Effector memory CD4-positive, alpha-beta T cell (primary cell): Measurements from ENCODE around the gene CCNE1.

ENCODE experiments used
- DNase-seq, 3 donors: peaks; one replicate each; pipeline ENCODE4 v3.0.0-alpha.2; 2020
- H3K27ac ChIP-seq: 2 replicates; pipeline ENCODE4 v1.7.0; 2013; ENCODE audit warnings: mild to moderate bottlenecking, low read length, moderate library complexity; ENCODE audit not compliant: insufficient read depth, poor library complexity, severe bottlenecking
- H3K27me3 ChIP-seq: replicated peaks from 2 replicates; pipeline ENCODE4 v1.7.0; 2013; ENCODE audit warnings: mild to moderate bottlenecking, low read length; ENCODE audit not compliant: insufficient read depth, control insufficient read depth, poor library complexity, severe bottlenecking
- H3K36me3 ChIP-seq: 2 replicates; pipeline ENCODE4 v1.7.0; 2013; ENCODE audit warnings: mild to moderate bottlenecking, low read length, moderate library complexity; ENCODE audit not compliant: control insufficient read depth, insufficient read depth
- H3K4me1 ChIP-seq: 2 replicates; pipeline ENCODE4 v1.7.0; 2013; ENCODE audit warnings: low read length, mild to moderate bottlenecking; ENCODE audit not compliant: control insufficient read depth, insufficient read depth, poor library complexity, severe bottlenecking
- H3K4me3 ChIP-seq: 2 replicates; pipeline ENCODE4 v1.7.0; 2013; ENCODE audit warnings: low read length, low read depth, mild to moderate bottlenecking; ENCODE audit not compliant: insufficient read depth, poor library complexity, severe bottlenecking
- H3K9me3 ChIP-seq: 2 replicates; pipeline ENCODE4 v1.7.0; 2013; ENCODE audit warnings: mild to moderate bottlenecking, low read length, moderate library complexity; ENCODE audit not compliant: control insufficient read depth

Gene CCNE1

DNA sequence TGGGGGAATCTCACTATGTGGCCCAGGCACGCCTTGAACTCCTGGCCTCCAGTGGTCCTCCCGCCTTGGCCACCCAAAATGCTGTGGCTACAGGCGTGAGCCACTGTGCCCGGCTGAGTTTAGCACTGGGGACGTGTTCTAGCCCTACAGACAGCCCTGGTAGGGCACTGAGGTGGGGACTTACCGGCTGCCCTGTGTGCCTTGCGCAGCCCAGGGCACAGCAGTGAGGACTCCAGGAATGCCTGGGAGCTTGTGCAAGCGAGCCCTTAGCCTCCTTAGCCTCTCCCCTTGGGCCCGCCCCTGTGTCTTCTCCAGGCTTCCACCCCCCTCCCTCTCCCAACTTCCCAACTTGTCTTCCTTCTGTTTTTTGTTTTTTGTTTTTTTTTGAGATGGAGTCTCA lies 21.0 kb downstream of the CCNE1 start:
- no peaks in the 10 kb centered on the region for H3K9me3 ChIP-seq
- H3K4me3 ChIP-seq = no peak overlapping the region
- no peak for DNase-seq
- no peaks in the 10 kb centered on the region for H3K36me3 ChIP-seq
- H3K27me3 ChIP-seq = no peaks in the 10 kb centered on the region
- no peak overlapping the region for H3K27ac ChIP-seq
- H3K4me1 ChIP-seq = peaks cover 23% of the 10 kb centered on the region

DNA sequence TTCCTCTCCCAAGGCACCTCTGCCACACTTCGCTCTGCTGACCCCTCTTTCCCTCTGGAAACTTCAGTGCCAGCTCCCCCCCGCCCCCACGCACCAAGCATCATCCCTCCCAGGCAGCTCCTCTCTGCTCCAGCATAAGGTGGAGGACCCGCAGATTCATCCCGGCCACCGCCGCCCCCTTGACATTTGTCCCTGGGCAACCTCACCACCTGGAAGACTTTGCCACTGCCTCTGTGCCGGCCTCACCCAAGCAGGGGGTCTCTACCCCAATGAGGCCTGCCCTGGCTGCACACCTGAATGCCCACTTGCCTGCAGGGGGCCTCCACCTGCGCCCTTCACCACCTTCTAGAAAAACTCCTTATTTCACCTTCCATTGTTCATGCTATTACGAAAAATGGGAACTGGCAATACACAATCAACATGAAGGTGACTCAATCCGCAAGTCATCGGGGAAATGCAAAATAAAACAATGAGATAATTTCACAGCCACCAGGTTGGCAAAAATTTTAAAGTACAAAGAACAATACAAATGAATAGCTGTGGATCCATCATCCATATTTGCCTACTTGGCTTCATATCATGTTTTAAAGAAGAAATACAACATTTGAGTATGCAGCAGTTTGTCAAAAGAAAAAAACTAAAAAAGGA lies 21.9 kb downstream of the CCNE1 start:
- H3K4me1 ChIP-seq = peaks cover 25% of the 10 kb centered on the region
- no peaks in the 10 kb centered on the region for H3K27me3 ChIP-seq
- no peaks in the 10 kb centered on the region for H3K36me3 ChIP-seq
- H3K9me3 ChIP-seq = no peaks in the 10 kb centered on the region
- H3K27ac ChIP-seq = no peak overlapping the region
- H3K4me3 ChIP-seq = no peak overlapping the region
- DNase-seq = no peak

GRCh38 chr19:29834991-29835846 lies 23.4 kb downstream of the CCNE1 start:
- DNase-seq = no peak
- Histone ChIP-seq H3K9me3 (no peaks in the 10 kb centered on the region), H3K27me3 (no peaks in the 10 kb centered on the region), H3K27ac (no peak overlapping the region), H3K36me3 (no peaks in the 10 kb centered on the region), H3K4me1 (peaks cover 25% of the 10 kb centered on the region), H3K4me3 (no peak overlapping the region)

- DNase-seq = no peak
- H3K9me3 ChIP-seq = no peaks in the 10 kb centered on the region
- peak overlapping the region; percentile 41 for H3K27ac ChIP-seq
- peaks cover 16% of the 10 kb centered on the region for H3K4me1 ChIP-seq
- H3K4me3 ChIP-seq = no peak overlapping the region
- no peaks in the 10 kb centered on the region for H3K36me3 ChIP-seq
- no peaks in the 10 kb centered on the region for H3K27me3 ChIP-seq
Observed at GRCh38 chr19:29836409-29836825, 24.6 kb downstream of the CCNE1 start.

DNA sequence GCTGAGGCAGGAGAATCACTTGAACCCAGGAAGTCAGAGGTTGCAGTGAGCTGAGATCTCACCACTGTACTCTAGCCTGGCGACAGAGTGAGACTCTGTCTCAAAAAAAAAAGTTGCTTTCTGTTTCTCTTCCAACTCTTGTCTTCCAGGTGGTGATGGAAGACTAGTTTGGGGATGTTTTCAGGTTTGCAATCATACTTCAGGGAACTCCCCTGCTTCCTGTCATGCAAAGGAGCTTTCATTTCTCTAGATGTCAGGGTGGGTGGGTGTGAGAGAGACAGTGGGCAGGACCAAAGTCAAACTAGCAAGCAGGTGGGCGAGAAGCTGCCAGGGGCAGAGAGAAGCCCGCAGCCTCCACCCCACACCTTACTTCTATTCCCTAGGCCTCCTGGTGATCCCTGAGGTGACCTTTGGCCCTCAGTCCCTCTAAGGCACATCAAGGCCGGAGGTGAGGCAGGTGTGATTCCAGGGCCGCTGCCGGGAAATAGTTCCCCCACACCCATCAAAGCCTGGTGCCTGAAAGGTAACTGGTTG lies 25.7 kb downstream of the CCNE1 start:
- no peak for DNase-seq
- H3K9me3 ChIP-seq = no peaks in the 10 kb centered on the region
- no peak overlapping the region for H3K4me3 ChIP-seq
- H3K4me1 ChIP-seq = peaks cover 9% of the 10 kb centered on the region
- H3K36me3 ChIP-seq = no peaks in the 10 kb centered on the region
- H3K27ac ChIP-seq = peak overlapping the region; percentile 41
- no peaks in the 10 kb centered on the region for H3K27me3 ChIP-seq

DNA sequence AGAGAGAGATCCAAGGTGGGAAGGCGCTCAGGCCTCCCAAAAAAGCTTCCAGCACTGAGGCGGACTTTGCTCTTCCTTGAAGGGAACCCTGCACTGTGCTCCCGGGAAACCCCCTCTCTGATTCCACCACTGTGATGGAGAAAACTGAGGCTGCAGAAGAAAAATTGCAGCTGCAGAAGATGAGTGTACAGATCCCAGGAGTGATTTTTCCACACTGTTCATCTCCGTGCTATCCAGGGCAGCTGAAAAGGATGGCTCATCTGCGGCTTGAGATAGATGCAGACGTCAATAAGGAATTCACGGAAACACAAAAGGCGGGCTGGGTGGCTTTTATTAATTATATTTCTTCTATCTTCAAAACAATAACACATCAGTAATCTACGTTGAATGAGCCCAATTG lies 26.2 kb downstream of the CCNE1 start:
- no peaks in the 10 kb centered on the region for H3K27me3 ChIP-seq
- H3K36me3 ChIP-seq = no peaks in the 10 kb centered on the region
- no peaks in the 10 kb centered on the region for H3K9me3 ChIP-seq
- no peak overlapping the region for H3K4me3 ChIP-seq
- peak overlapping the region; percentile 22 for H3K27ac ChIP-seq
- no peak for DNase-seq
- H3K4me1 ChIP-seq = peaks cover 5% of the 10 kb centered on the region

DNA sequence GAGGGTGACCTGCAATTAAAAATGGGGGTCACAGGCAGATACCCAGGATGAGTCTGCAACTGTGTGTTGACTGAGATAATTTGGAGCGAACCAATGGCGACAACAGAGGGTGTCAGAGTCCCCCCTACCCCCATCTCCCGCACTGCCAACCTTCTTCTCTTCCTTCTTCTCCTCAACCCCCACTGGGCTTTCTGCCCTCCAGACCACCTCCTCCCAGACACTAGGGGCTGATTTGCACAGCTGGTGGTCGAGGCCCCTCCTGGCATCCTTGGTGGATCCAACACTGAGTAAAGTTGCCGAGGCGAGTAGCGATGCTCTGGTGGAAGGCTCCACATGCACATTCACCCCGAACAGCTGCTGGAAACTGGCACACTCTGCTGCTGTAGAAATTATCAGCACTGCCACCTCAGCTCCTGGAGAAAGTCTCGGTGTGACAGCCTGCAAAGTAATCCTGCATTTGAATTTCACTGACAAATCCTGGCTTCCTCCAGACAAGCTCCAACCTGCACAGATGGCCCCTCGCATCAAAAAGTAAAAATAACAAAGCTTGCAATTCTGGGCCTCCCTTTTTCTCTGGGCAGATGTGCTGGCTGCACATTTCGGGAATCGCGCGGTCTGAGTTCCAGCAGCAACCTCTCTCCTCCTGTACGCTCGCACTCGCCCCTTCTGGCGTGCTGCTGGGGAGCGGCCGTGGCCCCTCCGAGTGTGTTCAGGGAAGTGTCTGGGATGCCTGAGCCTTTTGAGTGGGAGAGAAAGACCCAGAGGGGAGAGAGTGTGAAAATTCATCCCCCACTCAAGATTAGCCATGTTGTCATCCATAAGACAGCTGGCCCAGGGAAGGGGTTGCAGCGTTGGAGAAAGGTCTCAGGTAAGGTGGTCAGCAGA lies 28.5 kb downstream of the CCNE1 start:
- peaks cover 19% of the 10 kb centered on the region for H3K4me1 ChIP-seq
- no peaks in the 10 kb centered on the region for H3K27me3 ChIP-seq

DNA sequence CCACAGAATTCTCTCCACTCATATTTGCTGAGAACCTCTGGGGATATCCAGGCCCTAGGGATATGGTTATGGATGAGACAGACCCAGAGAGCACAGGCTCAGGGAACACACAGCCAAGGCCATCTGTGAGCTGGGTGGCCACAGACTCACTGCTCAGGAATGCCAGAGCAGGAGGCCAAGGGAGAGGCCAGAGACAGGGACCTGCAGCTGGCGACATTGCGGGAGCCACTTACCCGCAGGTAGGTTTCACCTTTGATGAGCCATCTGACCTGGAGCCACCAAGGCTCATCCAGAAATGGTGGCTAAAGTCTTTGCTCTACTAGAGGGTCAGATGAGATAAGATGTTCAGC lies 29.4 kb downstream of the CCNE1 start:
- Histone ChIP-seq H3K4me3 (no peak overlapping the region), H3K27ac (no peak overlapping the region), H3K9me3 (no peaks in the 10 kb centered on the region), H3K27me3 (no peaks in the 10 kb centered on the region), H3K4me1 (peaks cover 26% of the 10 kb centered on the region), H3K36me3 (no peaks in the 10 kb centered on the region)
- DNase-seq = no peak

More for the DNA sequence above, 28.5 kb downstream of the CCNE1 start:
- no peaks in the 10 kb centered on the region for H3K36me3 ChIP-seq
- no peak overlapping the region for H3K4me3 ChIP-seq
- H3K9me3 ChIP-seq = no peaks in the 10 kb centered on the region
- H3K27ac ChIP-seq = no peak overlapping the region
- DNase-seq = no peak

DNA sequence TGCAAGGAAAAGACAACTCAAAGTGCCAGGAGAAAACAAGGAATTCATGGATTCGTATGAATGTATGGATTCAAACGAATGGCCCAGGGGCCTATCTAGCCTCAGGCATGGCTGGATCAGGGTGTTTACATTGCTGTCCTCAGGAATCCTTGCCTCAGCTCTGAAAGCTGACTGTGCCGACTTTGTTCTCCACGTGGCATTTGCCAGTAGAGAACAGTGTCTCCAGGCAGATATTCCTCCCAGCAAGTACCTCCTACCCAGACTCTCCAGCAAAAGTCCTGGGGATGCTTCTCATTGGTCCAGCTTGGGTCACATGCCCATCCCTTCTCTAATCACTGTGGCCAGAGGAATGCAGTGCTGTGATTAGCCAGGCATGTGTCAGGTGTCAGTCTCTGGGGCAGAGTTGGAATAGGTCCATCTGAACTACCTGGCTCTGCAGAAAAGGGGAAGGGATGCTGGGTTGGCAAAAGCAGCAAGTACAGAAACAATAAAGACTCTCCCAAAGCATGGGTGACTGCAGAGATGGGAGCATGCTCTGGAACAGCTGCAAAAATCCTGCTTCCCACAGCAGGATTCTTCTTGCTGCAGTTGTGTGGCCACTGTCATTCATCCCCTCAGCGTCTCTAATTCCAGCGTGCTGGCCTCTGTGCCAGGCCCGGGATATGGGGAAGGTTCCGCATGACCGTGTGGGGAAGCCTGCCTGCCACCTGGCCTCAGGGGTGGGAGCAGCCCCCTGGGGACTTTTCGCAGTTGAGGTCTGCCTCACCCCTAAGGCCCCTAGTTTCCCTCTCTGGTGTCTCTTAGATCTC lies 30.0 kb downstream of the CCNE1 start:
- no peak for DNase-seq
- Histone ChIP-seq H3K4me3 (no peak overlapping the region), H3K36me3 (no peaks in the 10 kb centered on the region), H3K27me3 (no peaks in the 10 kb centered on the region), H3K27ac (no peak overlapping the region), H3K4me1 (peaks cover 26% of the 10 kb centered on the region), H3K9me3 (no peaks in the 10 kb centered on the region)
